HG02981 (cell line): ENCODE results near the gene TPM2.

Experiments
- ATAC-seq: cut with Tn5 transposase; IDR thresholded peaks from one replicate; pipeline ENCODE4 v1.9.1; 2021; ENCODE audit warnings: mild to moderate bottlenecking, moderate library complexity; ENCODE audit not compliant: unreplicated experiment

The TPM2 gene

DNA sequence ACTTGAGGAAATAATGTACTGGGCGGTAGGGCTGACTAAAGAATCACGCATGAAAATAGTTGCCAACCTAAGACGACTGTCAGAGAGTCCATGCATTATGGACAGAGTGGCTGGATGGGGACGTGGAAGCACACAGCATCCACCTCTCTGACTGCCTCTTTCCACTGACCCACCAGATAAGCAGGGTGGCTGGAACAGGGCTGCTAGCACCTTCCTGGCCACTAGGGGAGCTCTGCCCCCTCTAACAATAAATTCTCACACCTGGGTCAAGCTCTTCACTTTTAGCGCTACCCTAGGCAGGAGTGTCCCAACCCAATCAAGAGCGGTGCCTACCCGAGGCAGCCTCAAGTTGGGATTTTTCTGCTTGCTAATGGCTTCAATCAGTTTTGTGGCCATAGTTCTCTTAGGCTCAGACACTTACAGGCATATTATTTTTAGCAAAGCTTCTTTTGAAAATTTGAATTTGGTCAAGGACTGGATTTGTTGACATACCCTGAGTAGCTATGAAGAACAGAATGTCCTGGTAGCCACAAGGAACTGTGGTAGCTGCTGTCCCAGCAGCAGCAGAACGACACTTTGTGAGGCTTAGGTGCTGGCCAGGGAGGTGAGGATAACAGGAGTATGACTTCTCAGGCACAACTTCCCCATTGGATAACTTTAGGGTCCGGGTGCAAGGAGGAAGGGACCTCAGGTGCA, 6.9 kb upstream of the TPM2 start:
- peak; percentile 63 for ATAC-seq

DNA sequence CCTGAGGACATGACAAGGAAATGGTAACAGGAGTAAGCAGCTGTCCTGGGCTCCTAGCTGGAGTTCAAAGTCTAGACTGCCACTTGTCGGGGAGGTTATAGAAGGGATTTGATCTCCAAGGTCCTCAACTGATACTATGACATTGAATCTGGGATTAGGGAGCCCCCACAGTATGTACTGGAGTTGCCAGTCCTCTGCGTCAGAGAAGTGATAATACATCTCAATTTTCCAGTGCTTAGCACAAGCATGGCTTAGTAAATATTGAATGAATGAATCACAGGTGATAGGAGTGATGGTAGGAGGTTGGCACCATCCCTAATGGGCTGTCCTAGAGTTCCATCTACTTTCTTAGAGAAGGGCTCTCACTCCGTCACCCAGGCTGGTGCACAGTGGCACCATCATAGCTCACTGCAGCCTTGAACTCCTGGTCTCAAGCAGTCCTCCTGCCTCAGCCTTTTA, 6.2 kb upstream of the TPM2 start:
- ATAC-seq: no peak

DNA sequence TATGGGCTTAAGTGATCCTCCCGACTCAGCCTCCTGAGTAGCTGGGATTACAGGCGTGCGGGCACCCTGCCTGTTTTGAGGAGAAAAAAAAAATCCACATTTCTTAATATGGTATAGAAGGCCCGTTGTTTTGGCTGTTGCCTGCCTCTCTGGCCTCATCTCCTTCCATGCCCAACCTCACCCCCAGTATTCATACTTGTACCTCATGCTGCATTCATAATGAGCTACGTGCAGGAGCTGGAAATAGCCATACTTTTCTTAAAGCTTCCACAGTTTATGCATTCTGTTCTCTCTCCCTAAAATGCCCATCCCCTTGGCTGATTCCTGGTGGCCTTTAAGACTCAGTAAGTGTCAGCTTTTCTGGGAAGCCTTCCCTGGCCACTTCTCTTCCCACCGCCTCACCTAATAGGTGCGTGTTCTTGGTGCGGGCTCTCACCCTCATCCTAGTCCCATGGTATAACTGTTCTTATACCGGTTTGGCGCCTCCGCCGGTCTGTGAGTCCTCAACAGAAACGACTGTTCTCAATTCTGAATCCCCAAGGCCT, 2.1 kb upstream of the TPM2 start:
- no peak for ATAC-seq

GRCh38 chr9:35691334-35691650, 1.6 kb upstream of the TPM2 start:
- ATAC-seq: no peak

- no peak for ATAC-seq
Observed at GRCh38 chr9:35690614-35691333, 1.0 kb upstream of the TPM2 start.

DNA sequence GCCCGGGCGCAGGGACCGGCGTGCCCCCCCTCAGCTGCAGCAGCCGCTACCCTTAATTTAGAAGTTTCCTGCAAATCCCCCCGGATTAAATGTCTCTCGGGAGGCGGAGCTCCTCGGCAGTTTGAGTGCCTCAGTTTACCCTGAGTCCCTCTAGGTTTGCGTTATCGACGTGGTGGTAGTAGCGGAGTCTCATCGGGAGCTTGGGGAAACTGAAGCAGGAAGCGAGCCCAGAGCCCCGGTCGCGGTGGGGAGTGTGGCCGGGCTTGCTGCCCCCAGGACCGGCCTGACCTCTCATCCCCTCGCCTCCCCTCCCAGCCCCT, 529 bp upstream of the TPM2 start:
- no peak for ATAC-seq

GRCh38 chr9:35688558-35689541, 875 bp downstream of the TPM2 start:
- ATAC-seq: no peak

GRCh38 chr9:35687972-35688557, 1.7 kb downstream of the TPM2 start:
- no peak for ATAC-seq

- ATAC-seq: no peak
Observed at GRCh38 chr9:35687306-35687705, 2.4 kb downstream of the TPM2 start.

GRCh38 chr9:35686222-35687203, 3.2 kb downstream of the TPM2 start:
- no peak for ATAC-seq

GRCh38 chr9:35685506-35685905, 4.2 kb downstream of the TPM2 start:
- ATAC-seq: no peak

DNA sequence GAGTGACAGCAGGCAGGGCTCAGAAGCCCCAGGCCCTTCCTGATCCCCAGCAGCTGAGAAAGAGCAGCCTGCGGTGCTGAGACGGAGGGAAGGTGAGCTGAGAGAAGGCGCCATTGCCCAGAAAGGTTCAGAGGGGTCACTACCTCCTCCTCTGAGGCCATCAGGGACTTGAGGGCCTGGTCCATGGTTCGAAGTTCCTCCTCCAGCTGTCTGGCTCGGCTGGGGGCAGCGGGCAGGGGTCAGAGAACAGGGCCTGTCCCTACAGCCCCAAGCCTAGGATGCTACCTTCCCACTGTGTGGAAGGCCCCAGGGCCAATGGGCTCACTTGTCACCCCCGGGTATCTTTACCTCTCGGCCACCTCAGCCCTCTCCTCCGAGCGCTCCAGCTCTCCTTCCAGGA, 4.8 kb downstream of the TPM2 start:
- ATAC-seq: no peak

DNA sequence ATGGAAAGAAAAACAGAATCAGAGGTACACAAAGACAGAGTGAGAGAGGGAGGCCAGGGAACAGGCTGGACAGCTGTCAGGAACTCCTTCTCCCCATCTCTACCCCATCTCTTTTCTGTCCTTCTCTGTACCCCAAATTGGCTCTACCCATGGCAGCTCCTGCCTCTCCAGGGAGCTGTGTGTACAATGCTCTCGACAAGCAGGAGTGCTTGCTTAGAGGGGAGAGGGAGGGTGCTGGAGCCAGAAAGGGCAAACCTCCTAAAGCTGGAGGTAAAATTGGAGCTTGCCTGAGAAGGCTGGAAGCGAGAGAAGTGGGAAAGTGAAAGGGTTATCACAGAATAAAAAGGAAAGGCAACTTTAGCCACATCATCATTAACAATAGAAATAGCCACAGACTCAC, 6.4 kb downstream of the TPM2 start:
- ATAC-seq: no peak

DNA sequence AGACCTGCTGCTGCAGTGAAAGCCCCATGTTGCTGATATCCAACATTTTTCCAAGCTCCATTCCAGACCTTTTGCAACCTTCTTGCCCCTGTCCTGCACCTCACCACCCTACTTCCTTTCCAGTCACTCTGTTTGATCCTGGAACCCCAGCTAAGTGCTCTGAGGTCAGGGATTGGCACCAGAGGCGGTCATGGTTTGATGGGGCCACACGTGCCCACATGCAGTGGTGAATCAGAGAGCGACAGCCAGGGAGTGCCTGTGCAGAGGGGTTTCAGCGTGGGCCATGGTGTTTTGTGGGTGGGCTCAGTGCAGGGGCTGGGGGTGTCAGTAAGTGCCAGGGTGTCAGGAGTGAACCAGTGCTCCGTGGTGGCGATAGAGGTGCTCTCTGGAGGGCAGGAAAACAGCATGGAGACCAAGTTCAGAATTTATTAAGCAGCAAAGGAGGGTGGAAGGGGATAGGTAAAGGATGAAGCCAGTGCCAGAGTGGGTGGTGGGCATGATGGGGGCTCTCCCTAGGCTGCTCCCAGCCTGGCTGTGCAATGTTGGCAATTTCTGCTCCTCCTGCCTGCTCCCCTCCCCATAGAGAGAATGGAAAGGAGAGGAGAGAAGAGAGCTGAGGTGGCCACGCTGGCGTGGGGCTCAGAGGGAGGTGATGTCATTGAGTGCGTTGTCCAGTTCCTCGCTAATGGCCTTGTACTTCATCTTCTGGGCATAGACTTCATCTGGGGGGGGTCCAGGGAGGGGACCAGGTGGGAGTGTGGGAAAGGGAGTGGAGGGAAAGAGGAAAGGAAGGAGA, 7.0 kb downstream of the TPM2 start:
- ATAC-seq: no peak

DNA sequence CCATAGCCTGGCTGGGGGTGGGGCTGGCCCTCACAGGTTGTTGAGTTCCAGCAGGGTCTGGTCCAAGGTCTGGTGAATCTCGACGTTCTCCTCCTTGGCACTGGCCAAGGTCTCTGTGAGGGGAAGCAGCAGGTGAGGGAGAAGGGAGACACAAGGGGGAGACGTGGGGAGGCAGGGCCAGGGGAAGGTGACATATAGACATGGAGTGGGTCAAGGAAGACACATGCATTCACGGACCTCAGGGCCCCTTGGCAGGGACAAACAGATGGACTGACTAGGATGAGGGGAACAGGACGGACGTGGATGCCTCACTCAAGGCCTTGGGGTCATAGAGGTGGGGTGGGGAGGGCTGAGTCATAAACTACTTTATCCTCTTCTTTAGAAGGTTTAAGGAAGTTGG, 7.7 kb downstream of the TPM2 start:
- ATAC-seq: no peak

GRCh38 chr9:35681341-35682002, 8.3 kb downstream of the TPM2 start:
- ATAC-seq: no peak

- ATAC-seq: peak; percentile 48
Observed at GRCh38 chr9:35680331-35681105, 9.2 kb downstream of the TPM2 start.
